Fibroblast of skin of right quadriceps (primary cell): Measurements from ENCODE around the gene GPC1.

ENCODE experiments used
- DNase-seq: peaks from one replicate; pipeline ENCODE4 v3.0.0-alpha.2; 2013

Gene GPC1

GRCh38 chr2:240412975-240413812 lies 22.3 kb upstream of the GPC1 start:
- DNase-seq, result no peak

- no peak for DNase-seq
Observed at GRCh38 chr2:240413813-240414429, 21.5 kb upstream of the GPC1 start.

- DNase-seq, result no peak
Observed at GRCh38 chr2:240416821-240417220, 18.6 kb upstream of the GPC1 start.

- DNase-seq, result no peak
Observed at GRCh38 chr2:240418311-240418710, 17.2 kb upstream of the GPC1 start.

- DNase-seq, result no peak
Observed at GRCh38 chr2:240419271-240419670, 16.2 kb upstream of the GPC1 start.

- no peak for DNase-seq
Observed at GRCh38 chr2:240419723-240420122, 15.7 kb upstream of the GPC1 start.

- DNase-seq, result no peak
Observed at GRCh38 chr2:240420206-240421104, 15.0 kb upstream of the GPC1 start.

- no peak for DNase-seq
Observed at GRCh38 chr2:240421381-240421780, 14.1 kb upstream of the GPC1 start.

GRCh38 chr2:240422658-240423329 lies 12.7 kb upstream of the GPC1 start:
- no peak for DNase-seq

- DNase-seq, result no peak
Observed at GRCh38 chr2:240423788-240424191, 11.7 kb upstream of the GPC1 start.

GRCh38 chr2:240424341-240425235 lies 10.9 kb upstream of the GPC1 start:
- no peak for DNase-seq

- no peak for DNase-seq
Observed at GRCh38 chr2:240425236-240425615, 10.2 kb upstream of the GPC1 start.

- no peak for DNase-seq
Observed at GRCh38 chr2:240425697-240426096, 9.8 kb upstream of the GPC1 start.

- DNase-seq, result peak; percentile 8
Observed at GRCh38 chr2:240426845-240427721, 8.4 kb upstream of the GPC1 start.

- no peak for DNase-seq
Observed at GRCh38 chr2:240427729-240428128, 7.7 kb upstream of the GPC1 start.

GRCh38 chr2:240428245-240428644 lies 7.2 kb upstream of the GPC1 start:
- DNase-seq, result no peak

GRCh38 chr2:240429341-240429871 lies 6.1 kb upstream of the GPC1 start:
- no peak for DNase-seq

GRCh38 chr2:240429872-240430491 lies 5.5 kb upstream of the GPC1 start:
- no peak for DNase-seq

- DNase-seq, result no peak
Observed at GRCh38 chr2:240430595-240430994, 4.9 kb upstream of the GPC1 start.

GRCh38 chr2:240431271-240431660 lies 4.2 kb upstream of the GPC1 start:
- no peak for DNase-seq
